Kidney epithelial cell (primary cell): ENCODE data around the gene SQSTM1. TPM values are rescaled to one million over a fixed set of nuclear protein-coding genes. Genes with fewer than 3 reads are reported as not detected.

Experiments
- DNase-seq: peaks from one replicate; pipeline ENCODE4 v3.0.0-alpha.2; 2010; ENCODE audit warnings: low read depth
- H3K27me3 ChIP-seq: 2 replicates; pipeline ENCODE4 v1.6.0; 2011; ENCODE audit warnings: low read length; ENCODE audit not compliant: control insufficient read depth, insufficient read depth
- H3K36me3 ChIP-seq: 2 replicates; pipeline ENCODE4 v1.5.1; 2011; ENCODE audit warnings: low read length; ENCODE audit not compliant: control insufficient read depth, insufficient read depth
- H3K4me3 ChIP-seq: 2 replicates; pipeline ENCODE4 v1.5.1; 2011; ENCODE audit warnings: low read depth, mild to moderate bottlenecking, control low read depth, low read length
- CTCF ChIP-seq: IDR thresholded peaks from 2 replicates; pipeline ENCODE4 v1.5.1; 2011; ENCODE audit warnings: mild to moderate bottlenecking, moderate library complexity, low read length, control low read depth, inconsistent platforms; ENCODE audit not compliant: insufficient read depth, poor library complexity, severe bottlenecking
- total RNA-seq: library from RNA; depleted of rRNA; stranded (reverse); fragments of >200 nt; gene quantifications from 2 replicates; pipeline ENCODE4 v1.2.3, GENCODE V29; 2015

SQSTM1 gene
- total RNA-seq, 1 donor from 2014 or later, result 905 TPM

- peaks cover 2% of the 10 kb centered on the region for H3K36me3 ChIP-seq
- H3K27me3 ChIP-seq, result no peaks in the 10 kb centered on the region
- H3K4me3 ChIP-seq, result no peak overlapping the region
- TF ChIP-seq CTCF, result no peak
- no peak for DNase-seq
Observed at GRCh38 chr5:179872055-179872827, 51.5 kb downstream of the SQSTM1 start.

- no peak for DNase-seq
- no peak for TF ChIP-seq CTCF
- Histone ChIP-seq H3K27me3 (no peaks in the 10 kb centered on the region), H3K36me3 (peaks cover 2% of the 10 kb centered on the region), H3K4me3 (no peak overlapping the region)
Observed at GRCh38 chr5:179872828-179873575, 52.3 kb downstream of the SQSTM1 start.

- H3K27me3 ChIP-seq, result no peaks in the 10 kb centered on the region
- peaks cover 3% of the 10 kb centered on the region for H3K36me3 ChIP-seq
- TF ChIP-seq CTCF, result no peak
- DNase-seq, result no peak
- no peak overlapping the region for H3K4me3 ChIP-seq
Observed at GRCh38 chr5:179873588-179874110, 52.9 kb downstream of the SQSTM1 start.

- Histone ChIP-seq H3K36me3 (peaks cover 3% of the 10 kb centered on the region), H3K27me3 (no peaks in the 10 kb centered on the region), H3K4me3 (no peak overlapping the region)
- DNase-seq, result no peak
- no peak for TF ChIP-seq CTCF
Observed at GRCh38 chr5:179874136-179874535, 53.4 kb downstream of the SQSTM1 start.

GRCh38 chr5:179874536-179875292, 54.0 kb downstream of the SQSTM1 start:
- no peak overlapping the region for H3K4me3 ChIP-seq
- no peak for DNase-seq
- H3K36me3 ChIP-seq, result peaks cover 3% of the 10 kb centered on the region
- no peak for TF ChIP-seq CTCF
- H3K27me3 ChIP-seq, result no peaks in the 10 kb centered on the region
